Esophagus squamous epithelium (tissue), 5 donors: ENCODE data around the gene DENND1C. TPM values are rescaled to one million over a fixed set of nuclear protein-coding genes. Genes with fewer than 3 reads are reported as not detected.
A peak's percentile ranks its signal among the peaks of the same experiment; 100 is the strongest.

Experiments used
- DNase-seq: peaks from one replicate; lab custom pipeline; 2025; lab: John Stamatoyannopoulos, UW
- H3K27ac ChIP-seq, 4 donors: fragments of 200-600 bp; sonication (generic); one replicate each; pipeline ENCODE4 v1.5.1; 2016 to 2019; ENCODE audit warnings: mild to moderate bottlenecking in 1 of 4
- H3K27me3 ChIP-seq, 4 donors: fragments of 200-600 bp; sonication (generic); 1 replicate in 3 of 4; 2 replicates in 1 of 4; pipeline versions ENCODE4 v1.5.1 to v1.6.0; 2017 to 2021; ENCODE audit warnings: antibody characterized with exemption in 1 of 4
- H3K36me3 ChIP-seq, 3 donors: fragments of 200-600 bp; sonication (generic); one replicate each; pipeline ENCODE4 v1.5.1; 2016 to 2019
- H3K4me1 ChIP-seq, 3 donors: fragments of 200-600 bp; sonication (generic); one replicate each; pipeline ENCODE4 v1.5.1; 2017 to 2019
- H3K4me3 ChIP-seq, 4 donors: fragments of 200-600 bp; sonication (generic); 1 replicate in 3 of 4; 2 replicates in 1 of 4; pipeline ENCODE4 v1.5.1; 2016 to 2019; ENCODE audit warnings: mild to moderate bottlenecking in 2 of 4, moderate library complexity in 1 of 4
- H3K9me3 ChIP-seq, 3 donors: fragments of 200-600 bp; sonication (generic); one replicate each; pipeline ENCODE4 v1.5.1; 2016 to 2019
- POLR2A ChIP-seq, 4 donors: fragments of 450-650 bp; IDR thresholded peaks; one replicate each; pipeline ENCODE4 v1.6.1; 2017; ENCODE audit warnings: antibody characterized with exemption in 4 of 4, mild to moderate bottlenecking in 4 of 4, moderate library complexity in 3 of 4
- WGBS, 2 donors: methylation state at CpG; one replicate each; pipeline ENCODE4 v1.1.5; 2018; 5-methylcytosine and 5-hydroxymethylcytosine counted together
- intact Hi-C: fragments of 100-400 bp; cut with DNase I; formaldehyde crosslinking; loops from one replicate; pipeline ENCODE4 v1.15.0; 2022
- total RNA-seq, 4 donors: library from RNA; depleted of rRNA; stranded (reverse); fragments of >200 nt; gene quantifications; one replicate each; pipeline ENCODE4 v1.1.0, GENCODE V29; 2016
- TF ChIP-seq, protein P1 (sequence below), 6 experiments: fragments of 450-650 bp in 4 of 6; fragments of 200-600 bp in 2 of 6; sonication (generic) in 2 of 6; IDR thresholded peaks; one replicate each; pipeline ENCODE4 v1.5.1; 2016 to 2019; ENCODE audit warnings: antibody characterized with exemption in 6 of 6, mild to moderate bottlenecking in 4 of 6, moderate library complexity in 4 of 6
- donor health status: DM: yes; HTN: yes; CAD: no.

The DENND1C gene
- total RNA-seq, 4 donors from 2014 or later: 0.62 to 4.2 (median 1.2) TPM

GRCh38 chr19:6464070-6464873 lies 17.3 kb downstream of the DENND1C start, which contains the start of gene CRB3:
Gene CRB3, plus strand, starts transcription at chr19:6464271. Its CDS starts 431 bp downstream, at chr19:6464702.
- 0 to 5% methylated on average over 3 to 18 of the region's 65 CpGs for WGBS, 2 donors
- Histone ChIP-seq H3K4me3 (peak within 1 kb of the TSS; percentile 69 to 75 (median 73)), H3K36me3 (peaks cover 0 to 35% (median 0%) of the 10 kb centered on the region in 3 donors), H3K9me3 (no peaks in the 10 kb centered on the region), H3K27ac (peak within 1 kb of the TSS; percentile 74 to 94 (median 88)), H3K27me3 (peaks cover 0 to 26% (median 0%) of the 10 kb centered on the region in 4 donors), H3K4me1 (peaks cover 0 to 56% (median 10%) of the 10 kb centered on the region in 3 donors)
- DNase-seq: no peak
- TF ChIP-seq, protein P1, sequence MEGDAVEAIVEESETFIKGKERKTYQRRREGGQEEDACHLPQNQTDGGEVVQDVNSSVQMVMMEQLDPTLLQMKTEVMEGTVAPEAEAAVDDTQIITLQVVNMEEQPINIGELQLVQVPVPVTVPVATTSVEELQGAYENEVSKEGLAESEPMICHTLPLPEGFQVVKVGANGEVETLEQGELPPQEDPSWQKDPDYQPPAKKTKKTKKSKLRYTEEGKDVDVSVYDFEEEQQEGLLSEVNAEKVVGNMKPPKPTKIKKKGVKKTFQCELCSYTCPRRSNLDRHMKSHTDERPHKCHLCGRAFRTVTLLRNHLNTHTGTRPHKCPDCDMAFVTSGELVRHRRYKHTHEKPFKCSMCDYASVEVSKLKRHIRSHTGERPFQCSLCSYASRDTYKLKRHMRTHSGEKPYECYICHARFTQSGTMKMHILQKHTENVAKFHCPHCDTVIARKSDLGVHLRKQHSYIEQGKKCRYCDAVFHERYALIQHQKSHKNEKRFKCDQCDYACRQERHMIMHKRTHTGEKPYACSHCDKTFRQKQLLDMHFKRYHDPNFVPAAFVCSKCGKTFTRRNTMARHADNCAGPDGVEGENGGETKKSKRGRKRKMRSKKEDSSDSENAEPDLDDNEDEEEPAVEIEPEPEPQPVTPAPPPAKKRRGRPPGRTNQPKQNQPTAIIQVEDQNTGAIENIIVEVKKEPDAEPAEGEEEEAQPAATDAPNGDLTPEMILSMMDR (IDR thresholded peaks at IDR 0.05): no peak
- peak in 3 of 4 donors; percentile 27 to 55 (median 28) for TF ChIP-seq POLR2A (IDR thresholded peaks at IDR 0.05)
- intact Hi-C loops: no loop called here

- peaks cover 0 to 21% (median 0%) of the 10 kb centered on the region in 3 donors for H3K36me3 ChIP-seq
- DNase-seq: peak; percentile 74
- no peaks in the 10 kb centered on the region for H3K9me3 ChIP-seq
- peaks cover 0 to 71% (median 20%) of the 10 kb centered on the region in 3 donors for H3K4me1 ChIP-seq
- H3K27ac ChIP-seq: peak overlapping the region; percentile 83 to 94 (median 89)
- H3K27me3 ChIP-seq: peaks cover 0 to 22% (median 0%) of the 10 kb centered on the region in 4 donors
- peak overlapping the region; percentile 71 to 94 (median 88) for H3K4me3 ChIP-seq
- WGBS, 2 donors: 0 to 1% methylated on average over 29 to 39 of the region's 57 CpGs
- intact Hi-C loops: no loop called here
- peak in 2 of 4 donors; percentile 22 to 44 for TF ChIP-seq POLR2A (IDR thresholded peaks at IDR 0.05)
- TF ChIP-seq, protein P1 (IDR thresholded peaks at IDR 0.05): peak; percentile 60 to 77 (median 70)
These were observed 21.3 kb downstream of the DENND1C start for GRCh38 chr19:6460099-6460884.

GRCh38 chr19:6459262-6460098 lies 22.1 kb downstream of the DENND1C start, which contains the start of gene SLC25A23:
Gene SLC25A23, minus strand, starts transcription at chr19:6459792. Its CDS starts 164 bp downstream, at chr19:6459628.
- intact Hi-C loops: no loop called here
- DNase-seq: no peak

GRCh38 chr19:6458695-6459261 lies 22.8 kb downstream of the DENND1C start:
- TF ChIP-seq POLR2A (IDR thresholded peaks at IDR 0.05): no peak
- TF ChIP-seq, protein P1 (IDR thresholded peaks at IDR 0.05): peak in 1 of 6 experiments; percentile 19
- Histone ChIP-seq H3K4me3 (peak overlapping the region; percentile 71 to 94 (median 88)), H3K9me3 (peaks cover 0 to 8% (median 7%) of the 10 kb centered on the region in 3 donors), H3K27ac (peak overlapping the region; percentile 83 to 94 (median 89)), H3K27me3 (peaks cover 0 to 7% (median 0%) of the 10 kb centered on the region in 4 donors), H3K4me1 (peaks cover 0 to 56% (median 20%) of the 10 kb centered on the region in 3 donors), H3K36me3 (peaks cover 0 to 36% (median 7%) of the 10 kb centered on the region in 3 donors)
- 23 to 44% methylated on average over 9 of the region's 16 CpGs for WGBS, 2 donors
- DNase-seq: no peak
- intact Hi-C loops: no loop called here

More at GRCh38 chr19:6459262-6460098, 22.1 kb downstream of the DENND1C start, which contains the start of gene SLC25A23:
- peaks cover 0 to 63% (median 20%) of the 10 kb centered on the region in 3 donors for H3K4me1 ChIP-seq
- H3K36me3 ChIP-seq: peaks cover 0 to 29% (median 0%) of the 10 kb centered on the region in 3 donors
- H3K27me3 ChIP-seq: peaks cover 0 to 14% (median 0%) of the 10 kb centered on the region in 4 donors
- H3K27ac ChIP-seq: peak within 1 kb of the TSS; percentile 83 to 94 (median 89)
- H3K4me3 ChIP-seq: peak within 1 kb of the TSS; percentile 71 to 94 (median 88)
- WGBS, 2 donors: 0 to 3% methylated on average over 7 to 14 of the region's 70 CpGs
- peak in 1 of 4 donors; percentile 36 for TF ChIP-seq POLR2A (IDR thresholded peaks at IDR 0.05)
- TF ChIP-seq, protein P1 (IDR thresholded peaks at IDR 0.05): no peak
- peaks cover 0 to under 1% (median under 1%) of the 10 kb centered on the region in 3 donors for H3K9me3 ChIP-seq
